Measurements from ENCODE around the gene KDSR. TPM values are rescaled to one million over a fixed set of nuclear protein-coding genes. Genes with fewer than 3 reads are reported as not detected.

KDSR gene
- total and polyA plus RNA-seq, 4 donors, result 22.3 to 62.1 (median 42.5) TPM

- Histone ChIP-seq H3K27ac (ENCODE audit: low read depth in 1 of 2, low read length in 1 of 2) (no peak overlapping the region), H3K4me3 (no peak overlapping the region), H3K9me3 (ENCODE audit: control insufficient read depth in 4 of 4, insufficient read depth in 3 of 4, low read length in 3 of 4) (no peaks in the 10 kb centered on the region), H3K36me3 (ENCODE audit: control insufficient read depth in 4 of 4, insufficient read depth in 4 of 4, low read length in 4 of 4) (peaks cover 14 to 35% (median 29%) of the 10 kb centered on the region in 4 donors), H3K4me1 (ENCODE audit: control insufficient read depth in 5 of 5, insufficient read depth in 5 of 5, low read length in 5 of 5) (peaks cover 0 to 4% (median 0%) of the 10 kb centered on the region in 5 donors), H3K27me3 (ENCODE audit: control insufficient read depth in 3 of 3, insufficient read depth in 3 of 3, low read length in 2 of 3) (no peaks in the 10 kb centered on the region), H3K9ac (ENCODE audit: insufficient read depth in 1 of 2, low read length in 2 of 2) (no peak overlapping the region)
- TF ChIP-seq CTCF (IDR thresholded peaks at IDR 0.05; ENCODE audit: control extremely low read depth, extremely low read depth), result no peak
- ATAC-seq (ENCODE audit: insufficient read depth, low FRiP score) (no peak), DNase-seq (no peak)
- 96% methylated on average over 8 of the region's 8 CpGs for WGBS, 2 donors
Observed at GRCh38 chr18:63402246-63403162, 35.5 kb upstream of the KDSR start.

GRCh38 chr18:63399300-63399699 is 32.3 kb upstream of the KDSR start:
- WGBS, 2 donors, result 98% methylated on average over 3 of the region's 3 CpGs
- no peaks in the 10 kb centered on the region for H3K9me3 ChIP-seq (ENCODE audit: control insufficient read depth in 4 of 4, insufficient read depth in 3 of 4, low read length in 3 of 4)
- no peak overlapping the region for H3K4me3 ChIP-seq
- no peak overlapping the region for H3K9ac ChIP-seq (ENCODE audit: insufficient read depth in 1 of 2, low read length in 2 of 2)
- no peaks in the 10 kb centered on the region for H3K27me3 ChIP-seq (ENCODE audit: control insufficient read depth in 3 of 3, insufficient read depth in 3 of 3, low read length in 2 of 3)
- DNase-seq, result no peak
- peaks cover 25 to 43% (median 39%) of the 10 kb centered on the region in 4 donors for H3K36me3 ChIP-seq (ENCODE audit: control insufficient read depth in 4 of 4, insufficient read depth in 4 of 4, low read length in 4 of 4)
- no peak overlapping the region for H3K27ac ChIP-seq (ENCODE audit: low read depth in 1 of 2, low read length in 1 of 2)
- no peaks in the 10 kb centered on the region for H3K4me1 ChIP-seq (ENCODE audit: control insufficient read depth in 5 of 5, insufficient read depth in 5 of 5, low read length in 5 of 5)
- no peak for TF ChIP-seq CTCF (IDR thresholded peaks at IDR 0.05; ENCODE audit: control extremely low read depth, extremely low read depth)
- no peak for ATAC-seq (ENCODE audit: insufficient read depth, low FRiP score)

GRCh38 chr18:63397349-63397748 is 30.3 kb upstream of the KDSR start:
- no peak for TF ChIP-seq CTCF (IDR thresholded peaks at IDR 0.05; ENCODE audit: control extremely low read depth, extremely low read depth)

More at GRCh38 chr18:63397349-63397748, 30.3 kb upstream of the KDSR start:
- Histone ChIP-seq H3K27me3 (ENCODE audit: control insufficient read depth in 3 of 3, insufficient read depth in 3 of 3, low read length in 2 of 3) (no peaks in the 10 kb centered on the region), H3K9me3 (ENCODE audit: control insufficient read depth in 4 of 4, insufficient read depth in 3 of 4, low read length in 3 of 4) (no peaks in the 10 kb centered on the region), H3K4me3 (no peak overlapping the region), H3K4me1 (ENCODE audit: control insufficient read depth in 5 of 5, insufficient read depth in 5 of 5, low read length in 5 of 5) (no peaks in the 10 kb centered on the region), H3K9ac (ENCODE audit: insufficient read depth in 1 of 2, low read length in 2 of 2) (no peak overlapping the region), H3K36me3 (ENCODE audit: control insufficient read depth in 4 of 4, insufficient read depth in 4 of 4, low read length in 4 of 4) (peaks cover 25 to 39% (median 31%) of the 10 kb centered on the region in 4 donors), H3K27ac (ENCODE audit: low read depth in 1 of 2, low read length in 1 of 2) (no peak overlapping the region)
- DNase-seq, result no peak
- ATAC-seq (ENCODE audit: insufficient read depth, low FRiP score), result no peak
- WGBS, 2 donors, result 95 to 98% methylated on average over 1 of the region's 1 CpG

Measured in lung (tissue), 12 donors.